ENCODE results near the gene FAT2.

The FAT2 gene

DNA sequence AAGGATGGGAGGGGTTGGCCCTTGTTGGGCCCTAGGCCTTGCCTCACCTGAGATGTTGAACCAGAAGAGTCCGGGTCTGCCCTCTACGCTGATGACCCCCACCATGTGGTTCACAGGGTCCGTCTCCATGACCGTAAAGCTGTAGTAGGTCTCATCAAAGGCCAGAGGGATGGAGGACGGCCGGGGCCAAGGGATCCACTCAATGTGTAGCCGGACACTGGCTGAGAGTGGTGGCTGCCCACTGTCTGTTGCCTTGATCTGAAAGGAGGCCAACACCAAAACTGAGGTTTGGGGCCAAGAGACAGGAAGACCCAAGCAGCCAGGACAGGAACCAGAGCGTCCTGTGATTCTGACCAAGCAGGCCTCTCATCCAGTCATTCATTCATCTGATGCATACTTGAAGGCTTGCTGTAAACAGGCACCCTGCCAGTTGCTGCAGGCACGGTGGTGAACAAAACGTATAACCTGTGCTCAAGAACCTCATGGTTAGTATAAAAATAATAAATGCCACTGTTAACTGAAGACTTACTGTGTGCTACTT lies 37.9 kb downstream of the FAT2 start:
- no peak overlapping the region for H3K4me3 ChIP-seq (ENCODE audit: low read length)
- TF ChIP-seq, protein P1, sequence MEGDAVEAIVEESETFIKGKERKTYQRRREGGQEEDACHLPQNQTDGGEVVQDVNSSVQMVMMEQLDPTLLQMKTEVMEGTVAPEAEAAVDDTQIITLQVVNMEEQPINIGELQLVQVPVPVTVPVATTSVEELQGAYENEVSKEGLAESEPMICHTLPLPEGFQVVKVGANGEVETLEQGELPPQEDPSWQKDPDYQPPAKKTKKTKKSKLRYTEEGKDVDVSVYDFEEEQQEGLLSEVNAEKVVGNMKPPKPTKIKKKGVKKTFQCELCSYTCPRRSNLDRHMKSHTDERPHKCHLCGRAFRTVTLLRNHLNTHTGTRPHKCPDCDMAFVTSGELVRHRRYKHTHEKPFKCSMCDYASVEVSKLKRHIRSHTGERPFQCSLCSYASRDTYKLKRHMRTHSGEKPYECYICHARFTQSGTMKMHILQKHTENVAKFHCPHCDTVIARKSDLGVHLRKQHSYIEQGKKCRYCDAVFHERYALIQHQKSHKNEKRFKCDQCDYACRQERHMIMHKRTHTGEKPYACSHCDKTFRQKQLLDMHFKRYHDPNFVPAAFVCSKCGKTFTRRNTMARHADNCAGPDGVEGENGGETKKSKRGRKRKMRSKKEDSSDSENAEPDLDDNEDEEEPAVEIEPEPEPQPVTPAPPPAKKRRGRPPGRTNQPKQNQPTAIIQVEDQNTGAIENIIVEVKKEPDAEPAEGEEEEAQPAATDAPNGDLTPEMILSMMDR (conservative IDR thresholded peaks at IDR 0.05; ENCODE audit: low read length) = no peak
- no peak for DNase-seq (ENCODE audit: low read depth)

DNA sequence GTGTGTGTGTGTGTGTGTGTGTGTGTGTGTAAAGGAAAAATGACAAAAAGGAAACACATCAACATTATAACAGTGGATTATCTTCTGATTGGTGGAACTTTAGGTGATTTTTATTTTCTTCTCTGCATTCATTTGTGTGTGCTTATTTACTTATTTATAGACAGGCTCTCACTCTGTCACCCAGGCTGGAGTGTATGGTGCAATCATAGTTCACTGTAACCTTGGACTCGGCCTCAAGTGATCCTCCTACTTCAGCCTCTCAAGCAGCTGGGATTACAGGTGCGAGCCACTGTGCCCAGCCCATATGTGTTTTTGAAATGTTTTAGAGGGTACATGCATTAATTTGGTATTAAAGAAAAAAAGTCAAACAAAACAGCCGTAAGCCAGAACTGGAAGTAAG lies 39.1 kb downstream of the FAT2 start:
- DNase-seq (ENCODE audit: low read depth) = no peak
- TF ChIP-seq, protein P1 (conservative IDR thresholded peaks at IDR 0.05; ENCODE audit: low read length) = no peak

DNA sequence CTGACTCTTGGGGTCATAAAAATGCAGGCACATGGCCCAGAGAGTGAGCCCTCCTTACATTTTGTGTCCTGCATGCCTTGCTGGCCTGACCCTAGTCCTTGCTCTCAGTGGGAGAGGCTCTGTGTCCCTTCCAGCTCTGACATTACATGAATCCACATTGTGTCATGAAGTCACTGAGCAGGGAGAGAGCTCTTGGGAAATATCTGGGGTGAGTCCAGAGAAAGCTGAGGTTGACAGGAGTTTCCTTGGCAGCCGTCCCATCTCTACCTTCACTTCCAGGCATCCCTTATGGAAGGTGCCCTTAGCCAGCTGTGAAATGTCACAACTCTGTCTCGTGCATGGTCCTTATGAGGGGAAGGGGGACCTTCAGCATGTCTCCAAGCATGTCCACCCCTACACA lies 41.0 kb downstream of the FAT2 start:
- TF ChIP-seq, protein P1 (conservative IDR thresholded peaks at IDR 0.05; ENCODE audit: low read length) = no peak
- DNase-seq (ENCODE audit: low read depth) = no peak
- H3K4me3 ChIP-seq (ENCODE audit: low read length) = no peak overlapping the region

More for the DNA sequence above, 39.1 kb downstream of the FAT2 start:
- H3K4me3 ChIP-seq (ENCODE audit: low read length) = no peak overlapping the region

DNA sequence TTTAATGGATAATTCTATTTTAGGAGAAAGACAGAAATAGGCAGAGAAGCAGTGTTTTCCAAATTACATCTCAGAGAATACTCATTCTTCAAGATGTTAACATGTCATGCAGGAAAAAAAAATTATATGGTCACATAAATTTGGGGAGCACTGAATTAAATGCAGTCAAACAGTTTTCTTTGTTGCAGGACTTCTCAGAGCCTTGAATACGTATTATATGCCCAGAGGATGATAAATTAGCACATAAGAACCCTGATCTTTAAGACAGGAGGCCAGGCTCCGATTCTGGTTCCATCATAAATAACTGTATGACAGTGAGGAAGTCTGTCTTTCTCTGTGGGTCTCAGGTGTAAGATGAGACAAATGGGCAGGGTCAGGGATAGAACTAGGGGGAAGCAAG lies 41.4 kb downstream of the FAT2 start:
- TF ChIP-seq, protein P1 (conservative IDR thresholded peaks at IDR 0.05; ENCODE audit: low read length) = no peak
- DNase-seq (ENCODE audit: low read depth) = no peak
- H3K4me3 ChIP-seq (ENCODE audit: low read length) = no peak overlapping the region

DNA sequence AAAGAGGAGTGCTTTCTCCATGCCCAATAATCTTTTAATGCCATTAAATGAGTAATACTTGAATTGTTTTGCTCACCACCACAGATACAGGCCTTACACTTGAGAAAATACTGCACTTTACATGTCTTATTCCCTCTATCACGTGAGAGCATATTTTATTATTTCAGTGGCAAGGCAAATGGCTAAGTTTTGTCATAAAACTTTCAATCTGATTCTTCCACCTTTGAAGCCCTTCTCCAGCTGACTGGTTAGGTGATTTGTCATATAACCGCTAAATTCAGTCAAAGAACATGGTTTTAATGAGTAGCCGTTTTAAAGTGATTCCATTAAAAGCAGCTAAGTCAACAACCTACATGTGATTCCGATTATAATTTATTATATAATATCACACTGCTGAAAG lies 43.8 kb downstream of the FAT2 start:
- DNase-seq (ENCODE audit: low read depth) = no peak
- TF ChIP-seq, protein P1 (conservative IDR thresholded peaks at IDR 0.05; ENCODE audit: low read length) = no peak
- no peak overlapping the region for H3K4me3 ChIP-seq (ENCODE audit: low read length)

DNA sequence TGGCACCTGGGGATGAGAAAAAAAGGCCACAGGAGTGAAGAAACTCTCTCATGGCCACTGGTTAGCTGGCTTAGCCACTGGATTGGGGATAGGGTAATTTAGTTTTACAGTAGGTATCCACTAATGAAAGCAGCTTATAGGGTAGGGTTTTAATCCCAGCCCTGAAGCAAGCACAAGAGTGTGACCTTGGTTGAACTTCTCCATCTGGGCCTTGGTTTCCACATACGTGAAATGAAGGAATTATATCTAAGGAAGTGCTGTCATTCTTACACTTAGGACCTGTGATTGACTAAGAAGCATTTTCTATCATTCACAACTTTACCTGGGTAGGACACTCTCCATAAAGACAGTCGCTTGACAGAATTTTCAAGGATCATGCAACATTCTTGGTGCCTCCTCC lies 49.6 kb downstream of the FAT2 start:
- DNase-seq (ENCODE audit: low read depth) = no peak
- no peak overlapping the region for H3K4me3 ChIP-seq (ENCODE audit: low read length)
- TF ChIP-seq, protein P1 (conservative IDR thresholded peaks at IDR 0.05; ENCODE audit: low read length) = no peak

Measured in AG10803 (cell line).